K562 (cell line): ENCODE measurements around the gene STYXL1. TPM values are rescaled to one million over a fixed set of nuclear protein-coding genes. Genes with fewer than 3 reads are reported as not detected.

Experiments
- ARNT ChIP-seq, 2 experiments: fragments of 450-650 bp; IDR thresholded peaks; 2 replicates each; pipeline ENCODE4 v1.6.1; 2016; ENCODE audit warnings: mild to moderate bottlenecking in 1 of 2
- HNRNPL ChIP-seq: fragments of 200-400 bp; formaldehyde crosslinking; IDR thresholded peaks from 2 replicates; pipeline ENCODE4 v1.6.1; 2017; ENCODE audit warnings: low read depth, mild to moderate bottlenecking, low read length
- IRF2 ChIP-seq: sonication (generic); formaldehyde crosslinking; IDR thresholded peaks from 2 replicates; pipeline ENCODE4 v1.8.1; 2022; ENCODE audit warnings: mild to moderate bottlenecking, missing genetic modification reagents
- MTF1 ChIP-seq: fragments of 250-450 bp; sonication (Bioruptor Pico); IDR thresholded peaks from 2 replicates; pipeline ENCODE4 v1.9.0; 2021; ENCODE audit warnings: moderate library complexity, mild to moderate bottlenecking, inconsistent platforms, borderline replicate concordance
- ZNF561 ChIP-seq: fragments of 450-650 bp; formaldehyde crosslinking; conservative IDR thresholded peaks from 2 replicates; pipeline ENCODE4 v1.4.0; 2020; ENCODE audit warnings: mild to moderate bottlenecking, moderate library complexity
- polyA plus RNA-seq, 8 experiments: library from polyadenylated mRNA; depleted of rRNA in 4 of 8; stranded (reverse) in 5 of 8; unstranded in 3 of 8; fragments of >200 nt; fragmentation: Nextera tagmentation in 2 of 8; fragmentation: Illumina TruSeq in 1 of 8; extraction: Ambion mirVana in 2 of 8; extraction: Trizol in 1 of 8; gene quantifications; 2 replicates each; pipeline versions ENCODE4 v1.2.1 to v1.2.3, GENCODE V29; 2011 to 2014; ENCODE audit warnings: inconsistent platforms in 1 of 8, missing spikeins in 1 of 8
- total RNA-seq, 7 experiments: library from RNA; depleted of rRNA in 6 of 7; stranded (reverse); fragments of >200 nt in 6 of 7; fragmentation: Illumina TruSeq in 2 of 7; extraction: Trizol in 2 of 7; gene quantifications; 2 replicates each; pipeline versions ENCODE4 v1.2.1 to v1.2.3, GENCODE V29; 2011 to 2021; ENCODE audit warnings: low replicate concordance in 1 of 7
- TF ChIP-seq, protein P1 (sequence below): sonication (generic); formaldehyde crosslinking; IDR thresholded peaks from 2 replicates; pipeline ENCODE4 v1.8.0; 2023; ENCODE audit warnings: missing genetic modification reagents, mild to moderate bottlenecking, borderline replicate concordance
- TF ChIP-seq, protein P2 (sequence below): fragments of 450-650 bp; IDR thresholded peaks from 2 replicates; pipeline ENCODE4 v1.6.1; 2016; ENCODE audit warnings: antibody characterized with exemption
- TF ChIP-seq, protein P3 (sequence below): sonication (generic); formaldehyde crosslinking; IDR thresholded peaks from 2 replicates; pipeline ENCODE4 v1.8.0; 2022; ENCODE audit warnings: missing genetic modification reagents, mild to moderate bottlenecking, borderline replicate concordance
- TF ChIP-seq, protein P4 (sequence below), 2 experiments: fragments of 450-650 bp in 1 of 2; sonication (generic) in 1 of 2; formaldehyde crosslinking in 1 of 2; IDR thresholded peaks in 1 of 2; conservative IDR thresholded peaks in 1 of 2; 2 replicates each; pipeline versions ENCODE4 v1.6.1 to v1.8.1; 2016 to 2023; ENCODE audit warnings: mild to moderate bottlenecking in 2 of 2, moderate library complexity in 2 of 2, inconsistent platforms in 1 of 2, missing genetic modification reagents in 1 of 2
- TF ChIP-seq, protein P5 (sequence below): fragments of 450-650 bp; IDR thresholded peaks from 2 replicates; pipeline ENCODE4 v1.6.1; 2018; ENCODE audit warnings: mild to moderate bottlenecking, low read depth; ENCODE audit not compliant: partially characterized antibody
- TF ChIP-seq, protein P6 (sequence below): sonication (generic); formaldehyde crosslinking; IDR thresholded peaks from 2 replicates; pipeline ENCODE4 v1.5.0; 2020; ENCODE audit warnings: missing genetic modification reagents
- TF ChIP-seq, protein P7 (sequence below): IDR thresholded peaks from 2 replicates; pipeline ENCODE4 v1.6.1; 2014; ENCODE audit warnings: antibody characterized with exemption

STYXL1 gene
- total and polyA plus RNA-seq, 9 of the 15 experiments (the other 6 are each of a cell fraction or from before 2014, with no cell fraction given): 36.5 to 97.2 (median 49.9) TPM

DNA sequence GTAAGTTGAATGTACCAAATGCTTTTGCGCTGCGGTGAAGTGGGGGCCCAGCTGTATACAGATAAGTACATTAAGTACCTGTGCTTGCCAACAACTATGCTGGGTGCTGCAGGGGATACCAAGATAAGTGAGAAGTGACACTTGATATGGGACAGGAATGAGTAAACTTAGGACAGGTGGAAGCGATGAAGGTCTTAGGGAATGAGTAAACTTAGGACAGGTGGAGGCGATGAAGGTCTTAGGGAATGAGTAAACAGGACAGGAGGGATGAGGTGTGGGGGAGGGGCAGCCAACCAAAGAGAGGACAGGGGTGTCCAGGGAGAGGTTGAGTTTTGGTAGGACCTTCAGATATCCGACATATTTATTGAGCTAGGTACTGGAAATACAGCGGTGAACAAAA is 1.5 kb upstream of the STYXL1 start (continued):
- TF ChIP-seq, protein P1, sequence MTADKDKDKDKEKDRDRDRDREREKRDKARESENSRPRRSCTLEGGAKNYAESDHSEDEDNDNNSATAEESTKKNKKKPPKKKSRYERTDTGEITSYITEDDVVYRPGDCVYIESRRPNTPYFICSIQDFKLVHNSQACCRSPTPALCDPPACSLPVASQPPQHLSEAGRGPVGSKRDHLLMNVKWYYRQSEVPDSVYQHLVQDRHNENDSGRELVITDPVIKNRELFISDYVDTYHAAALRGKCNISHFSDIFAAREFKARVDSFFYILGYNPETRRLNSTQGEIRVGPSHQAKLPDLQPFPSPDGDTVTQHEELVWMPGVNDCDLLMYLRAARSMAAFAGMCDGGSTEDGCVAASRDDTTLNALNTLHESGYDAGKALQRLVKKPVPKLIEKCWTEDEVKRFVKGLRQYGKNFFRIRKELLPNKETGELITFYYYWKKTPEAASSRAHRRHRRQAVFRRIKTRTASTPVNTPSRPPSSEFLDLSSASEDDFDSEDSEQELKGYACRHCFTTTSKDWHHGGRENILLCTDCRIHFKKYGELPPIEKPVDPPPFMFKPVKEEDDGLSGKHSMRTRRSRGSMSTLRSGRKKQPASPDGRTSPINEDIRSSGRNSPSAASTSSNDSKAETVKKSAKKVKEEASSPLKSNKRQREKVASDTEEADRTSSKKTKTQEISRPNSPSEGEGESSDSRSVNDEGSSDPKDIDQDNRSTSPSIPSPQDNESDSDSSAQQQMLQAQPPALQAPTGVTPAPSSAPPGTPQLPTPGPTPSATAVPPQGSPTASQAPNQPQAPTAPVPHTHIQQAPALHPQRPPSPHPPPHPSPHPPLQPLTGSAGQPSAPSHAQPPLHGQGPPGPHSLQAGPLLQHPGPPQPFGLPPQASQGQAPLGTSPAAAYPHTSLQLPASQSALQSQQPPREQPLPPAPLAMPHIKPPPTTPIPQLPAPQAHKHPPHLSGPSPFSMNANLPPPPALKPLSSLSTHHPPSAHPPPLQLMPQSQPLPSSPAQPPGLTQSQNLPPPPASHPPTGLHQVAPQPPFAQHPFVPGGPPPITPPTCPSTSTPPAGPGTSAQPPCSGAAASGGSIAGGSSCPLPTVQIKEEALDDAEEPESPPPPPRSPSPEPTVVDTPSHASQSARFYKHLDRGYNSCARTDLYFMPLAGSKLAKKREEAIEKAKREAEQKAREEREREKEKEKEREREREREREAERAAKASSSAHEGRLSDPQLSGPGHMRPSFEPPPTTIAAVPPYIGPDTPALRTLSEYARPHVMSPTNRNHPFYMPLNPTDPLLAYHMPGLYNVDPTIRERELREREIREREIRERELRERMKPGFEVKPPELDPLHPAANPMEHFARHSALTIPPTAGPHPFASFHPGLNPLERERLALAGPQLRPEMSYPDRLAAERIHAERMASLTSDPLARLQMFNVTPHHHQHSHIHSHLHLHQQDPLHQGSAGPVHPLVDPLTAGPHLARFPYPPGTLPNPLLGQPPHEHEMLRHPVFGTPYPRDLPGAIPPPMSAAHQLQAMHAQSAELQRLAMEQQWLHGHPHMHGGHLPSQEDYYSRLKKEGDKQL (CRISPR knock-in tag): no peak
- TF ChIP-seq IRF2 (CRISPR knock-in tag) (no peak), ZNF561 (CRISPR knock-in tag) (no peak), ARNT (IDR thresholded peaks at IDR 0.05) (no peak), MTF1 (no peak), HNRNPL (no peak)
- TF ChIP-seq, protein P2, sequence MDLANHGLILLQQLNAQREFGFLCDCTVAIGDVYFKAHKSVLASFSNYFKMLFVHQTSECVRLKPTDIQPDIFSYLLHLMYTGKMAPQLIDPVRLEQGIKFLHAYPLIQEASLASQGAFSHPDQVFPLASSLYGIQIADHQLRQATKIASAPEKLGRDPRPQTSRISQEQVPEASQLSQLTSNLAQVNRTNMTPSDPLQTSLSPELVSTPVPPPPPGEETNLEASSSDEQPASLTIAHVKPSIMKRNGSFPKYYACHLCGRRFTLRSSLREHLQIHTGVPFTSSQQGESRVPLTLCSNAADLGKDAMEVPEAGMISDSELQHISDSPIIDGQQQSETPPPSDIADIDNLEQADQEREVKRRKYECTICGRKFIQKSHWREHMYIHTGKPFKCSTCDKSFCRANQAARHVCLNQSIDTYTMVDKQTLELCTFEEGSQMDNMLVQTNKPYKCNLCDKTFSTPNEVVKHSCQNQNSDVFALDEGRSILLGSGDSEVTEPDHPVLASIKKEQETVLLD: no peak
- TF ChIP-seq, protein P3, sequence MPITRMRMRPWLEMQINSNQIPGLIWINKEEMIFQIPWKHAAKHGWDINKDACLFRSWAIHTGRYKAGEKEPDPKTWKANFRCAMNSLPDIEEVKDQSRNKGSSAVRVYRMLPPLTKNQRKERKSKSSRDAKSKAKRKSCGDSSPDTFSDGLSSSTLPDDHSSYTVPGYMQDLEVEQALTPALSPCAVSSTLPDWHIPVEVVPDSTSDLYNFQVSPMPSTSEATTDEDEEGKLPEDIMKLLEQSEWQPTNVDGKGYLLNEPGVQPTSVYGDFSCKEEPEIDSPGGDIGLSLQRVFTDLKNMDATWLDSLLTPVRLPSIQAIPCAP (CRISPR knock-in tag): no peak
- TF ChIP-seq, protein P4, sequence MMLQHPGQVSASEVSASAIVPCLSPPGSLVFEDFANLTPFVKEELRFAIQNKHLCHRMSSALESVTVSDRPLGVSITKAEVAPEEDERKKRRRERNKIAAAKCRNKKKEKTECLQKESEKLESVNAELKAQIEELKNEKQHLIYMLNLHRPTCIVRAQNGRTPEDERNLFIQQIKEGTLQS (IDR thresholded peaks at IDR 0.05): no peak
- TF ChIP-seq, protein P4 (CRISPR knock-in tag; conservative IDR thresholded peaks at IDR 0.05): no peak
- TF ChIP-seq, protein P5, sequence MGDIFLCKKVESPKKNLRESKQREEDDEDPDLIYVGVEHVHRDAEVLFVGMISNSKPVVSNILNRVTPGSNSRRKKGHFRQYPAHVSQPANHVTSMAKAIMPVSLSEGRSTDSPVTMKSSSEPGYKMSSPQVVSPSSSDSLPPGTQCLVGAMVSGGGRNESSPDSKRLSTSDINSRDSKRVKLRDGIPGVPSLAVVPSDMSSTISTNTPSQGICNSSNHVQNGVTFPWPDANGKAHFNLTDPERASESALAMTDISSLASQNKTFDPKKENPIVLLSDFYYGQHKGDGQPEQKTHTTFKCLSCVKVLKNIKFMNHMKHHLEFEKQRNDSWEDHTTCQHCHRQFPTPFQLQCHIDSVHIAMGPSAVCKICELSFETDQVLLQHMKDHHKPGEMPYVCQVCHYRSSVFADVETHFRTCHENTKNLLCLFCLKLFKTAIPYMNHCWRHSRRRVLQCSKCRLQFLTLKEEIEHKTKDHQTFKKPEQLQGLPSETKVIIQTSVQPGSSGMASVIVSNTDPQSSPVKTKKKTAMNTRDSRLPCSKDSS: peak; percentile 23
- TF ChIP-seq, protein P6, sequence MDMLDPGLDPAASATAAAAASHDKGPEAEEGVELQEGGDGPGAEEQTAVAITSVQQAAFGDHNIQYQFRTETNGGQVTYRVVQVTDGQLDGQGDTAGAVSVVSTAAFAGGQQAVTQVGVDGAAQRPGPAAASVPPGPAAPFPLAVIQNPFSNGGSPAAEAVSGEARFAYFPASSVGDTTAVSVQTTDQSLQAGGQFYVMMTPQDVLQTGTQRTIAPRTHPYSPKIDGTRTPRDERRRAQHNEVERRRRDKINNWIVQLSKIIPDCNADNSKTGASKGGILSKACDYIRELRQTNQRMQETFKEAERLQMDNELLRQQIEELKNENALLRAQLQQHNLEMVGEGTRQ (CRISPR knock-in tag): no peak
- TF ChIP-seq, protein P7, sequence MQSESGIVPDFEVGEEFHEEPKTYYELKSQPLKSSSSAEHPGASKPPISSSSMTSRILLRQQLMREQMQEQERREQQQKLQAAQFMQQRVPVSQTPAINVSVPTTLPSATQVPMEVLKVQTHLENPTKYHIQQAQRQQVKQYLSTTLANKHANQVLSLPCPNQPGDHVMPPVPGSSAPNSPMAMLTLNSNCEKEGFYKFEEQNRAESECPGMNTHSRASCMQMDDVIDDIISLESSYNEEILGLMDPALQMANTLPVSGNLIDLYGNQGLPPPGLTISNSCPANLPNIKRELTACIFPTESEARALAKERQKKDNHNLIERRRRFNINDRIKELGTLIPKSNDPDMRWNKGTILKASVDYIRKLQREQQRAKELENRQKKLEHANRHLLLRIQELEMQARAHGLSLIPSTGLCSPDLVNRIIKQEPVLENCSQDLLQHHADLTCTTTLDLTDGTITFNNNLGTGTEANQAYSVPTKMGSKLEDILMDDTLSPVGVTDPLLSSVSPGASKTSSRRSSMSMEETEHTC: no peak
